T47D (cell line): ENCODE data around the gene LTK.

ENCODE experiments used
- DNase-seq, 2 experiments: peaks; one replicate each; pipeline versions ENCODE4 v3.0.0 to v3.0.0-alpha.2; 2011 to 2012; ENCODE audit warnings: low read depth in 1 of 2, low spot score in 1 of 2
- JUND ChIP-seq: IDR thresholded peaks from 2 replicates; pipeline ENCODE4 v1.6.1; 2012; ENCODE audit warnings: low read depth
- in situ Hi-C: cut with HindIII; loops from 2 replicates; pipeline ENCODE4 v1.10.0; 2016; ENCODE audit warnings: low sequenced_read_pairs, low pct_unique_long_range_greater_than_20kb

LTK gene

GRCh38 chr15:41513506-41514227 lies at the start of gene LTK:
TSS of gene LTK (minus strand) at chr15:41513827. CDS start at chr15:41513709, 118 bp downstream.
- no peak for DNase-seq
- in situ Hi-C loops: no loop called here
- TF ChIP-seq JUND: no peak

GRCh38 chr15:41562784-41563198 lies 49.2 kb upstream of the LTK start:
- in situ Hi-C loops: no loop called here
- DNase-seq: no peak

GRCh38 chr15:41562244-41562643 lies 48.6 kb upstream of the LTK start:
- TF ChIP-seq JUND: no peak
- DNase-seq: no peak
- in situ Hi-C loops: no loop called here

More at GRCh38 chr15:41562784-41563198, 49.2 kb upstream of the LTK start:
- no peak for TF ChIP-seq JUND

GRCh38 chr15:41561777-41562145 lies 48.1 kb upstream of the LTK start:
- in situ Hi-C loops: no loop called here
- no peak for TF ChIP-seq JUND
- no peak for DNase-seq

- in situ Hi-C loops: no loop called here
- DNase-seq: no peak
- TF ChIP-seq JUND: no peak
These were observed 47.6 kb upstream of the LTK start for GRCh38 chr15:41561104-41561776.

- in situ Hi-C loops: no loop called here
- no peak for DNase-seq
- TF ChIP-seq JUND: no peak
These were observed 46.9 kb upstream of the LTK start for GRCh38 chr15:41560572-41560874.

GRCh38 chr15:41559239-41559782 lies 45.7 kb upstream of the LTK start:
- in situ Hi-C loops: no loop called here
- TF ChIP-seq JUND: no peak
- DNase-seq: no peak

- in situ Hi-C loops: no loop called here
- DNase-seq: peak; percentile 66 to 86
- TF ChIP-seq JUND: no peak
These were observed 45.0 kb upstream of the LTK start, which contains the start of gene TYRO3 for GRCh38 chr15:41558400-41559238. TSS of gene TYRO3 (plus strand) at chr15:41559212. CDS start at chr15:41559258, 46 bp downstream.

- DNase-seq: peak; percentile 70 to 74
- in situ Hi-C loops: no loop called here
- TF ChIP-seq JUND: no peak
These were observed 44.2 kb upstream of the LTK start for GRCh38 chr15:41557673-41558399.

- in situ Hi-C loops: no loop called here
- TF ChIP-seq JUND: no peak
- DNase-seq: no peak
These were observed 43.0 kb upstream of the LTK start for GRCh38 chr15:41556677-41557076.

- in situ Hi-C loops: no loop called here
- no peak for DNase-seq
- no peak for TF ChIP-seq JUND
These were observed 41.3 kb upstream of the LTK start for GRCh38 chr15:41554915-41555314.

GRCh38 chr15:41554343-41554742 lies 40.7 kb upstream of the LTK start:
- DNase-seq: no peak
- no peak for TF ChIP-seq JUND
- in situ Hi-C loops: no loop called here
